ENCODE results near the gene DIAPH3. TPM values are rescaled to one million over a fixed set of nuclear protein-coding genes. Genes with fewer than 3 reads are reported as not detected.

DIAPH3 gene
- total and polyA plus RNA-seq, 2 of the 4 experiments (the other 2 are of a cell fraction), result 8.9 to 9.3 TPM

DNA sequence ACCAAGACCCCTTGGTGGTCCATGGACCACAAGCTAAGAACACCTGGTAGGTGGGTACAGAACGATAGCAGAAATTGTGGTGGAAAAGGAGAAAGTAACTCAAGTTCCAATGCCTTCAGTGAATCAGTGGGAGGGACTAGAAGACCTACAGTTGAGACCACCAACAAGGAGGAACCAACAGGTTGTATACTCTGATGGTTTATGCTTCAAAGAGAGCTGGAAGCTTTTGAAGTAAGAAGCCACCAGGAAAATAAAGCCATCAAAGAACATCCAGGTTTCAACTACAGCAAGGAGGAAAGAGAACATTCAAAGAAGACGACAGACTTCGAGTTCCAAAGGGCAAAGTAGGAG is 42.4 kb downstream of the DIAPH3 start:
- Histone ChIP-seq H2BK120ac (ENCODE audit: low read depth, low read length) (no peak overlapping the region), H3K9me1 (ENCODE audit: insufficient read depth, low read length) (no peaks in the 10 kb centered on the region), H3K4me3 (ENCODE audit: insufficient read depth, low read depth, low read length) (no peak overlapping the region), H3K9ac (ENCODE audit: low read depth, low read length) (no peak overlapping the region), H2AK9ac (replicated peaks; ENCODE audit: low read depth, low read length, poor library complexity) (no peak overlapping the region), H3K56ac (ENCODE audit: extremely low read depth, insufficient read depth, low read length) (no peak overlapping the region), H4K91ac (ENCODE audit: insufficient read depth, low read depth, low read length) (no peak overlapping the region), H2AK5ac (ENCODE audit: low read depth, low read length) (no peak overlapping the region), H3K27ac (ENCODE audit: insufficient read depth, low read length) (no peak overlapping the region), H3K18ac (ENCODE audit: low read depth, low read length) (no peak overlapping the region), H3K4me2 (ENCODE audit: low read depth, low read length) (no peak overlapping the region), H3K4ac (ENCODE audit: low read depth, low read length) (no peak overlapping the region), H2BK15ac (ENCODE audit: low read depth, low read length) (no peak overlapping the region), H3K27me3 (ENCODE audit: control insufficient read depth, insufficient read depth, low read length) (no peaks in the 10 kb centered on the region), H3K14ac (replicated peaks; ENCODE audit: low read depth, low read length) (no peak overlapping the region), H3K79me1 (ENCODE audit: low read depth in 1 of 2, low read length in 2 of 2) (peaks cover 42 to 51% of the 10 kb centered on the region in 2 experiments), H4K5ac (ENCODE audit: low read depth, low read length) (no peak overlapping the region), H2BK20ac (ENCODE audit: low read depth, low read length) (no peak overlapping the region), H3K36me3 (ENCODE audit: control insufficient read depth, insufficient read depth, low read length) (no peaks in the 10 kb centered on the region), H3K9me3 (ENCODE audit: control insufficient read depth, insufficient read depth, low read length) (no peaks in the 10 kb centered on the region; the same call in 1 of the 2 replicates), H4K20me1 (ENCODE audit: insufficient read depth, low read length) (no peaks in the 10 kb centered on the region), H2AFZ (replicated peaks; ENCODE audit: low read length, poor library complexity) (no peak overlapping the region), H3K4me1 (ENCODE audit: control insufficient read depth, insufficient read depth, low read length) (peaks cover 2% of the 10 kb centered on the region; the same call in 1 of the 2 replicates), H2BK5ac (ENCODE audit: low read depth, low read length, poor library complexity, severe bottlenecking) (no peak overlapping the region), H4K8ac (ENCODE audit: low read depth in 2 of 2, low read length in 2 of 2) (no peak overlapping the region), H3K23ac (ENCODE audit: low read depth, low read length) (no peak overlapping the region)
- dilution Hi-C loops (cut with HindIII; ENCODE audit: low sequenced_read_pairs, unreplicated experiment) (no loop called here), in situ Hi-C loops (cut with MboI; ENCODE audit: low sequenced_read_pairs) (no loop called here), intact Hi-C loops (cut with micrococcal nuclease) (no loop called here)
- no peak for DNase-seq
- POLR2A ChIA-PET (ENCODE audit: unreplicated experiment), result no interaction called here
- CTCF ChIA-PET, result no interaction called here
- no TSS peak for BruUV-seq (replicated peaks)
- TF ChIP-seq RCOR1 (IDR thresholded peaks at IDR 0.05; ENCODE audit: insufficient replicate concordance, low read length) (no peak), RFX5 (IDR thresholded peaks at IDR 0.05; ENCODE audit: low read depth, low read length) (no peak), BHLHE40 (IDR thresholded peaks at IDR 0.05; ENCODE audit: low read depth, low read length) (no peak), CEBPB (IDR thresholded peaks at IDR 0.05; ENCODE audit: low read depth, low read length) (no peak), MXI1 (IDR thresholded peaks at IDR 0.05; ENCODE audit: borderline replicate concordance, low read depth, low read length) (no peak), POLR2A (IDR thresholded peaks at IDR 0.05; ENCODE audit: low read depth, low read length) (no peak), CHD1 (IDR thresholded peaks at IDR 0.05; ENCODE audit: low read depth, low read length) (no peak), MAZ (IDR thresholded peaks at IDR 0.05; ENCODE audit: borderline replicate concordance, low read depth, low read length) (no peak), FOS (IDR thresholded peaks at IDR 0.05; ENCODE audit: low read depth, low read length) (no peak), RAD21 (IDR thresholded peaks at IDR 0.05; ENCODE audit: low read length) (no peak), MAFK (IDR thresholded peaks at IDR 0.05; ENCODE audit: low read depth, low read length) (no peak), SMC3 (IDR thresholded peaks at IDR 0.05; ENCODE audit: low read depth, low read length) (no peak), NFE2L2 (IDR thresholded peaks at IDR 0.05; ENCODE audit: low read depth, low read length) (no peak)
- TF ChIP-seq, protein P1, sequence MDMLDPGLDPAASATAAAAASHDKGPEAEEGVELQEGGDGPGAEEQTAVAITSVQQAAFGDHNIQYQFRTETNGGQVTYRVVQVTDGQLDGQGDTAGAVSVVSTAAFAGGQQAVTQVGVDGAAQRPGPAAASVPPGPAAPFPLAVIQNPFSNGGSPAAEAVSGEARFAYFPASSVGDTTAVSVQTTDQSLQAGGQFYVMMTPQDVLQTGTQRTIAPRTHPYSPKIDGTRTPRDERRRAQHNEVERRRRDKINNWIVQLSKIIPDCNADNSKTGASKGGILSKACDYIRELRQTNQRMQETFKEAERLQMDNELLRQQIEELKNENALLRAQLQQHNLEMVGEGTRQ (IDR thresholded peaks at IDR 0.05; ENCODE audit: low read depth, low read length), result no peak
- TF ChIP-seq, protein P2, sequence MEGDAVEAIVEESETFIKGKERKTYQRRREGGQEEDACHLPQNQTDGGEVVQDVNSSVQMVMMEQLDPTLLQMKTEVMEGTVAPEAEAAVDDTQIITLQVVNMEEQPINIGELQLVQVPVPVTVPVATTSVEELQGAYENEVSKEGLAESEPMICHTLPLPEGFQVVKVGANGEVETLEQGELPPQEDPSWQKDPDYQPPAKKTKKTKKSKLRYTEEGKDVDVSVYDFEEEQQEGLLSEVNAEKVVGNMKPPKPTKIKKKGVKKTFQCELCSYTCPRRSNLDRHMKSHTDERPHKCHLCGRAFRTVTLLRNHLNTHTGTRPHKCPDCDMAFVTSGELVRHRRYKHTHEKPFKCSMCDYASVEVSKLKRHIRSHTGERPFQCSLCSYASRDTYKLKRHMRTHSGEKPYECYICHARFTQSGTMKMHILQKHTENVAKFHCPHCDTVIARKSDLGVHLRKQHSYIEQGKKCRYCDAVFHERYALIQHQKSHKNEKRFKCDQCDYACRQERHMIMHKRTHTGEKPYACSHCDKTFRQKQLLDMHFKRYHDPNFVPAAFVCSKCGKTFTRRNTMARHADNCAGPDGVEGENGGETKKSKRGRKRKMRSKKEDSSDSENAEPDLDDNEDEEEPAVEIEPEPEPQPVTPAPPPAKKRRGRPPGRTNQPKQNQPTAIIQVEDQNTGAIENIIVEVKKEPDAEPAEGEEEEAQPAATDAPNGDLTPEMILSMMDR (conservative IDR thresholded peaks at IDR 0.05; ENCODE audit: low read depth, low read length), result no peak
- TF ChIP-seq, protein P3, sequence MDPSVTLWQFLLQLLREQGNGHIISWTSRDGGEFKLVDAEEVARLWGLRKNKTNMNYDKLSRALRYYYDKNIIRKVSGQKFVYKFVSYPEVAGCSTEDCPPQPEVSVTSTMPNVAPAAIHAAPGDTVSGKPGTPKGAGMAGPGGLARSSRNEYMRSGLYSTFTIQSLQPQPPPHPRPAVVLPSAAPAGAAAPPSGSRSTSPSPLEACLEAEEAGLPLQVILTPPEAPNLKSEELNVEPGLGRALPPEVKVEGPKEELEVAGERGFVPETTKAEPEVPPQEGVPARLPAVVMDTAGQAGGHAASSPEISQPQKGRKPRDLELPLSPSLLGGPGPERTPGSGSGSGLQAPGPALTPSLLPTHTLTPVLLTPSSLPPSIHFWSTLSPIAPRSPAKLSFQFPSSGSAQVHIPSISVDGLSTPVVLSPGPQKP (IDR thresholded peaks at IDR 0.05; ENCODE audit: borderline replicate concordance, low read depth, low read length), result no peak
- ATAC-seq (ENCODE audit: low read depth), result no peak
- WGBS, 2 experiments (ENCODE audit: extremely low coverage in 2 of 2, insufficient read length in 1 of 2), result no CpG with 5 or more reads among the region's 3 CpGs
